ENCODE data around the gene LRRC45. TPM values are rescaled to one million over a fixed set of nuclear protein-coding genes. Genes with fewer than 3 reads are reported as not detected.

The LRRC45 gene
- total and polyA plus RNA-seq, 2 of the 4 experiments (the other 2 are of a cell fraction), result 7.2 to 10.2 TPM

GRCh38 chr17:82008258-82008940 lies 14.7 kb upstream of the LRRC45 start:
- WGBS, 2 experiments (ENCODE audit: extremely low coverage in 2 of 2, insufficient read length in 1 of 2), result 94% methylated on average over 7 of the region's 26 CpGs; no CpG with 5 or more reads in 1 of the 2 experiments
- no peak overlapping the region for H3K23ac ChIP-seq (ENCODE audit: low read depth, low read length)
- no peaks in the 10 kb centered on the region for H3K27me3 ChIP-seq (ENCODE audit: control insufficient read depth, insufficient read depth, low read length)
- H3K14ac ChIP-seq (replicated peaks; ENCODE audit: low read depth, low read length), result no peak overlapping the region
- H3K79me1 ChIP-seq (ENCODE audit: low read depth in 1 of 2, low read length in 2 of 2), result peaks cover 5 to 23% of the 10 kb centered on the region in 2 experiments; a peak in 3 of 4 replicates
- H3K9me1 ChIP-seq (ENCODE audit: insufficient read depth, low read length), result peaks cover 11% of the 10 kb centered on the region
- no peak overlapping the region for H2AK9ac ChIP-seq (replicated peaks; ENCODE audit: low read depth, low read length, poor library complexity)
- H3K56ac ChIP-seq (ENCODE audit: extremely low read depth, insufficient read depth, low read length), result no peak overlapping the region
- H2BK15ac ChIP-seq (ENCODE audit: low read depth, low read length), result no peak overlapping the region
- no peak overlapping the region for H2BK120ac ChIP-seq (ENCODE audit: low read depth, low read length)
- H4K20me1 ChIP-seq (ENCODE audit: insufficient read depth, low read length), result peaks cover under 1% of the 10 kb centered on the region; the same call in 1 of the 2 replicates
- no peak overlapping the region for H2BK20ac ChIP-seq (ENCODE audit: low read depth, low read length)
- H3K27ac ChIP-seq (ENCODE audit: insufficient read depth, low read length), result no peak overlapping the region
- no peak overlapping the region for H3K4ac ChIP-seq (ENCODE audit: low read depth, low read length)
- H4K5ac ChIP-seq (ENCODE audit: low read depth, low read length), result no peak overlapping the region
- H3K4me1 ChIP-seq (ENCODE audit: control insufficient read depth, insufficient read depth, low read length), result peaks cover 21% of the 10 kb centered on the region
- no peak overlapping the region for H3K18ac ChIP-seq (ENCODE audit: low read depth, low read length)
- no peak overlapping the region for H4K8ac ChIP-seq (ENCODE audit: low read depth in 2 of 2, low read length in 2 of 2)
- TF ChIP-seq FOS (IDR thresholded peaks at IDR 0.05; ENCODE audit: low read depth, low read length) (no peak), MAFK (IDR thresholded peaks at IDR 0.05; ENCODE audit: low read depth, low read length) (no peak), MXI1 (IDR thresholded peaks at IDR 0.05; ENCODE audit: borderline replicate concordance, low read depth, low read length) (no peak), RFX5 (IDR thresholded peaks at IDR 0.05; ENCODE audit: low read depth, low read length) (no peak), RAD21 (IDR thresholded peaks at IDR 0.05; ENCODE audit: low read length) (no peak), NFE2L2 (IDR thresholded peaks at IDR 0.05; ENCODE audit: low read depth, low read length) (no peak), CHD1 (IDR thresholded peaks at IDR 0.05; ENCODE audit: low read depth, low read length) (no peak), RCOR1 (IDR thresholded peaks at IDR 0.05; ENCODE audit: insufficient replicate concordance, low read length) (no peak), BHLHE40 (IDR thresholded peaks at IDR 0.05; ENCODE audit: low read depth, low read length) (no peak), MAZ (IDR thresholded peaks at IDR 0.05; ENCODE audit: borderline replicate concordance, low read depth, low read length) (no peak), SMC3 (IDR thresholded peaks at IDR 0.05; ENCODE audit: low read depth, low read length) (no peak), CTCF (conservative IDR thresholded peaks at IDR 0.05; ENCODE audit: low read depth, low read length) (no peak), POLR2A (IDR thresholded peaks at IDR 0.05; ENCODE audit: low read depth, low read length) (no peak), ELK1 (IDR thresholded peaks at IDR 0.05; ENCODE audit: borderline replicate concordance, low read depth, low read length) (no peak), CEBPB (IDR thresholded peaks at IDR 0.05; ENCODE audit: low read depth, low read length) (no peak)
- TF ChIP-seq, protein P1, sequence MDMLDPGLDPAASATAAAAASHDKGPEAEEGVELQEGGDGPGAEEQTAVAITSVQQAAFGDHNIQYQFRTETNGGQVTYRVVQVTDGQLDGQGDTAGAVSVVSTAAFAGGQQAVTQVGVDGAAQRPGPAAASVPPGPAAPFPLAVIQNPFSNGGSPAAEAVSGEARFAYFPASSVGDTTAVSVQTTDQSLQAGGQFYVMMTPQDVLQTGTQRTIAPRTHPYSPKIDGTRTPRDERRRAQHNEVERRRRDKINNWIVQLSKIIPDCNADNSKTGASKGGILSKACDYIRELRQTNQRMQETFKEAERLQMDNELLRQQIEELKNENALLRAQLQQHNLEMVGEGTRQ (IDR thresholded peaks at IDR 0.05; ENCODE audit: low read depth, low read length), result no peak
- no peak overlapping the region for H3K9ac ChIP-seq (ENCODE audit: low read depth, low read length)
- H2BK5ac ChIP-seq (ENCODE audit: low read depth, low read length, poor library complexity, severe bottlenecking), result no peak overlapping the region
- no peak overlapping the region for H3K4me2 ChIP-seq (ENCODE audit: low read depth, low read length)
- no peak overlapping the region for H4K91ac ChIP-seq (ENCODE audit: insufficient read depth, low read depth, low read length)
- H3K9me3 ChIP-seq (ENCODE audit: control insufficient read depth, insufficient read depth, low read length), result no peaks in the 10 kb centered on the region
- peaks cover 3% of the 10 kb centered on the region; the same call in 1 of the 2 replicates for H3K36me3 ChIP-seq (ENCODE audit: control insufficient read depth, insufficient read depth, low read length)
- no peak overlapping the region for H3K4me3 ChIP-seq (ENCODE audit: insufficient read depth, low read depth, low read length)
- H2AFZ ChIP-seq (replicated peaks; ENCODE audit: low read length, poor library complexity), result no peak overlapping the region
- POLR2A ChIA-PET (ENCODE audit: unreplicated experiment), result no interaction called here
- ATAC-seq (ENCODE audit: low read depth), result no peak
- no peak overlapping the region; the same call in 1 of the 2 replicates for H2AK5ac ChIP-seq (ENCODE audit: low read depth, low read length)
- DNase-seq, result no peak
- dilution Hi-C loops (cut with HindIII; ENCODE audit: low sequenced_read_pairs, unreplicated experiment) (no loop called here), in situ Hi-C loops (cut with MboI; ENCODE audit: low sequenced_read_pairs) (no loop called here), intact Hi-C loops (cut with micrococcal nuclease) (no loop called here)
- CTCF ChIA-PET, result no interaction called here
- BruUV-seq (replicated peaks), result no TSS peak

Data from IMR-90 (cell line).